Chondrocyte (in vitro differentiated cells): Measurements from ENCODE around the gene RAB11FIP4. TPM values are rescaled to one million over a fixed set of nuclear protein-coding genes. Genes with fewer than 3 reads are reported as not detected.

ENCODE experiments used
- DNase-seq: peaks from one replicate; pipeline ENCODE4 v3.0.0; 2021; ENCODE audit warnings: mixed read lengths, low spot score
- H3K27ac Mint-ChIP-seq: one replicate; pipeline ENCODE4 v1.8.0; 2021; ENCODE audit warnings: mild to moderate bottlenecking, moderate library complexity, mixed read lengths; ENCODE audit not compliant: unreplicated experiment
- H3K27me3 Mint-ChIP-seq: 2 replicates; pipeline ENCODE4 v1.8.0; 2021; ENCODE audit warnings: low read depth, mixed read lengths
- H3K36me3 Mint-ChIP-seq: 2 replicates; pipeline ENCODE4 v1.8.0; 2021; ENCODE audit warnings: low read depth, mixed read lengths
- H3K4me1 Mint-ChIP-seq: 2 replicates; pipeline ENCODE4 v1.8.0; 2021; ENCODE audit warnings: low read depth, mild to moderate bottlenecking, mixed read lengths
- H3K4me3 Mint-ChIP-seq: one replicate; pipeline ENCODE4 v1.8.0; 2021; ENCODE audit warnings: mild to moderate bottlenecking, moderate library complexity, mixed read lengths; ENCODE audit not compliant: unreplicated experiment
- H3K9me3 Mint-ChIP-seq: 2 replicates; pipeline ENCODE4 v1.8.0; 2021; ENCODE audit warnings: low read depth, mixed read lengths
- CTCF ChIP-seq: fragments of 200-600 bp; sonication (generic); IDR thresholded peaks from 2 replicates; pipeline ENCODE4 v1.5.0; 2021; ENCODE audit warnings: antibody characterized with exemption, mild to moderate bottlenecking, moderate library complexity
- total RNA-seq: library from RNA; stranded (reverse); gene quantifications from 3 replicates; pipeline ENCODE4 v1.2.1, GENCODE V29; 2021

The RAB11FIP4 gene
- total RNA-seq, 1 donor from 2014 or later: 0.30 TPM

GRCh38 chr17:31494259-31495021 is 103.0 kb downstream of the RAB11FIP4 start:
- H3K9me3 Mint-ChIP-seq: no peaks in the 10 kb centered on the region
- no peak overlapping the region for H3K4me3 Mint-ChIP-seq
- H3K4me1 Mint-ChIP-seq: peaks cover 2% of the 10 kb centered on the region
- H3K36me3 Mint-ChIP-seq: no peaks in the 10 kb centered on the region
- no peak for DNase-seq
- TF ChIP-seq CTCF: no peak
- H3K27ac Mint-ChIP-seq: no peak overlapping the region
- H3K27me3 Mint-ChIP-seq: peaks cover 51% of the 10 kb centered on the region

DNA sequence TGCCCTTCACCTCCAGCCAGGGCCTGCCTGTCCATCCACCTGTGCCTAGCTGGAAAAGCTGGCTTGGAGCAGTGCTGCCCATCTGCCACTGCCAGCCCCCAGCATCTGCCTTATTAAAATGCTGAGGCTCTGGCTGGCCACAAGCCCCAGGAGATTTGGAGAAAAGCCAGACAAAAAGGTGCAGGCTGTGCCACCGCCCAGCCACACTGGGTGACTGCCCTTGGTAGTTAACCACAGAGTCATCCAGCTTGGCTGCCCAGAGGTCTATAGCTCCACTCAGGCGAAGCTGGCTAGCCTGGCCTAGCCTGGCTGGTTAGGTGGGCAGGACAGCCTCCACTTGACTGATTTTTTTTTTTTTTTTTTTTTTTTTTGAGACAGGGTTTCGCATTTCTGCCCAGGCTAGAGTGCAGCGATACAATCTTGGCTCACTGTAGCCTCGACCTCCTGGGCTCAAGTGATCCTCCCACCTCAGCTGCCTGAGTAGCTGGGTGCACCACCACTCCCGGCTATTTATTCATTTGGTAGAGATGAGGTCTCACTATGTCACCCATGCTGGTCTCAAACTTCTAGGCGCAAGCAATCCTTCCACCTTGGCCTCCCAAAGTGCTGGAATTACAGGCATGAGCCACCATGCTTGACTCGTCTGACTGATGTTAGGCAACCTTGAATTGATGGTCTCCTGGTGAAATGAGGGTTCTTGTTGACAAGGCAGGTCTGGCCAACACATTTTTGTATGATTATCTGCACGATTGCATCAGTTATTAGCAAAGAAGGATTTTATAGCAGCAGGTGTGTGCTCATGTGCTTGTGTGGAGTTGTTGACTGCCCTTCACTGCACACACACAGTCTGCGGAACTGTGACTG is 103.8 kb downstream of the RAB11FIP4 start:
- Mint-ChIP-seq H3K4me1 (peaks cover 10% of the 10 kb centered on the region), H3K4me3 (no peak overlapping the region), H3K27me3 (peaks cover 44% of the 10 kb centered on the region), H3K9me3 (no peaks in the 10 kb centered on the region), H3K27ac (no peak overlapping the region), H3K36me3 (no peaks in the 10 kb centered on the region)
- no peak for DNase-seq
- no peak for TF ChIP-seq CTCF

GRCh38 chr17:31496097-31496496 is 104.6 kb downstream of the RAB11FIP4 start:
- Mint-ChIP-seq H3K27ac (no peak overlapping the region), H3K4me3 (no peak overlapping the region), H3K9me3 (no peaks in the 10 kb centered on the region), H3K27me3 (peaks cover 40% of the 10 kb centered on the region), H3K36me3 (no peaks in the 10 kb centered on the region), H3K4me1 (peaks cover 15% of the 10 kb centered on the region)
- TF ChIP-seq CTCF: no peak
- DNase-seq: no peak

DNA sequence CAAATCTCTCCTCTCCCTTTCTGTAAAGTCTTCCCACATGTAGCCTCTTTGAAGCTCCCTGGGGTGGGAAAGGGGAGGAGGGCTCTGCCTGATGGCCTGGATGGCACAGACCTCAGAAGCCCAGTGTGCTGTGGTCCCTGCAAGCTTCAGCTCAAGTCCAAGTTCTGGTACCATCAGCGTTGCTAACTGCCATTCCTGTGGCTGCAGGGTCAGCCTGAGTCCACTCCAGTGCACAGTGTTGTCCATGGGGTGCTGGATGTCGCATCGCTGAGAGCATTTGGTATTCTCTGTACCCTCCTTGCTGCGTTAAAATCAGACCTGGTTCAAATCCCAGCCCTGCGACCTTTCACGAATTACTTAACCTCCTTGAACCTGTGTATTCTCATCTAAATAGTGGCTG is 105.1 kb downstream of the RAB11FIP4 start:
- TF ChIP-seq CTCF: no peak
- Mint-ChIP-seq H3K9me3 (no peaks in the 10 kb centered on the region), H3K4me3 (no peak overlapping the region), H3K4me1 (peaks cover 15% of the 10 kb centered on the region), H3K27me3 (peaks cover 36% of the 10 kb centered on the region), H3K36me3 (no peaks in the 10 kb centered on the region), H3K27ac (no peak overlapping the region)
- no peak for DNase-seq

GRCh38 chr17:31497431-31497830 is 106.0 kb downstream of the RAB11FIP4 start:
- Mint-ChIP-seq H3K27ac (no peak overlapping the region), H3K4me3 (no peak overlapping the region), H3K4me1 (peaks cover 15% of the 10 kb centered on the region)

More at GRCh38 chr17:31497431-31497830, 106.0 kb downstream of the RAB11FIP4 start:
- TF ChIP-seq CTCF: no peak
- Mint-ChIP-seq H3K27me3 (peaks cover 31% of the 10 kb centered on the region), H3K36me3 (no peaks in the 10 kb centered on the region), H3K9me3 (no peaks in the 10 kb centered on the region)
- DNase-seq: no peak
